HEK293 (cell line): ENCODE results near the gene HGF.

Source experiments
- ATF2 ChIP-seq: fragments of 450-650 bp; formaldehyde crosslinking; IDR thresholded peaks from 2 replicates; pipeline ENCODE4 v1.5.1; 2016; ENCODE audit warnings: missing biosample characterization, missing genetic modification characterization, low read depth
- CTCF ChIP-seq: fragments of 450-650 bp; formaldehyde crosslinking; IDR thresholded peaks from 2 replicates; pipeline ENCODE4 v1.5.1; 2016; ENCODE audit warnings: missing biosample characterization, missing genetic modification characterization
- FEZF1 ChIP-seq: fragments of 450-650 bp; formaldehyde crosslinking; IDR thresholded peaks from 2 replicates; pipeline ENCODE4 v1.5.1; 2016; ENCODE audit warnings: missing biosample characterization, missing genetic modification characterization
- KLF8 ChIP-seq: fragments of 450-650 bp; formaldehyde crosslinking; IDR thresholded peaks from 2 replicates; pipeline ENCODE4 v1.5.1; 2016; ENCODE audit warnings: missing biosample characterization, missing genetic modification characterization
- KLF9 ChIP-seq: fragments of 450-650 bp; formaldehyde crosslinking; IDR thresholded peaks from 2 replicates; pipeline ENCODE4 v1.5.1; 2016; ENCODE audit warnings: missing biosample characterization, missing genetic modification characterization, low read depth
- MYNN ChIP-seq: fragments of 450-650 bp; formaldehyde crosslinking; IDR thresholded peaks from 2 replicates; pipeline ENCODE4 v1.5.1; 2016; ENCODE audit warnings: missing biosample characterization, missing genetic modification characterization, borderline replicate concordance
- OVOL3 ChIP-seq: fragments of 450-650 bp; formaldehyde crosslinking; IDR thresholded peaks from 2 replicates; pipeline ENCODE4 v1.5.1; 2016; ENCODE audit warnings: missing biosample characterization, missing genetic modification characterization
- PRDM4 ChIP-seq: fragments of 450-650 bp; formaldehyde crosslinking; IDR thresholded peaks from 2 replicates; pipeline ENCODE4 v1.5.1; 2017; ENCODE audit warnings: missing biosample characterization, missing genetic modification characterization
- PRDM6 ChIP-seq: fragments of 450-650 bp; formaldehyde crosslinking; IDR thresholded peaks from 2 replicates; pipeline ENCODE4 v1.5.1; 2017; ENCODE audit warnings: missing biosample characterization, missing genetic modification characterization
- TCF7L2 ChIP-seq: IDR thresholded peaks from 2 replicates; pipeline ENCODE4 v1.6.1; 2011; ENCODE audit warnings: low read depth, mild to moderate bottlenecking, inconsistent platforms, low read length, moderate library complexity, borderline replicate concordance
- ZBTB26 ChIP-seq: fragments of 450-650 bp; formaldehyde crosslinking; optimal IDR thresholded peaks from 2 replicates; pipeline ENCODE3; 2016; ENCODE audit warnings: missing biosample characterization, mild to moderate bottlenecking, missing genetic modification characterization
- ZBTB7A ChIP-seq: fragments of 450-650 bp; formaldehyde crosslinking; IDR thresholded peaks from 2 replicates; pipeline ENCODE4 v1.5.1; 2016; ENCODE audit warnings: low read depth, missing biosample characterization, missing genetic modification characterization
- ZFHX2 ChIP-seq: fragments of 450-650 bp; formaldehyde crosslinking; conservative IDR thresholded peaks from 2 replicates; pipeline ENCODE4 v1.5.1; 2016; ENCODE audit warnings: missing biosample characterization, missing genetic modification characterization
- ZFP69B ChIP-seq: fragments of 450-650 bp; formaldehyde crosslinking; IDR thresholded peaks from 2 replicates; pipeline ENCODE4 v1.5.1; 2016; ENCODE audit warnings: missing biosample characterization, missing genetic modification characterization
- ZNF114 ChIP-seq: fragments of 450-650 bp; formaldehyde crosslinking; IDR thresholded peaks from 2 replicates; pipeline ENCODE4 v1.5.0; 2017; ENCODE audit warnings: missing biosample characterization, missing genetic modification characterization
- ZNF121 ChIP-seq: fragments of 450-650 bp; formaldehyde crosslinking; IDR thresholded peaks from 2 replicates; pipeline ENCODE4 v1.5.1; 2016; ENCODE audit warnings: missing biosample characterization, missing genetic modification characterization
- ZNF132 ChIP-seq: fragments of 450-650 bp; formaldehyde crosslinking; IDR thresholded peaks from 2 replicates; pipeline ENCODE4 v1.5.1; 2017; ENCODE audit warnings: missing biosample characterization, missing genetic modification characterization, borderline replicate concordance
- ZNF157 ChIP-seq: fragments of 450-650 bp; formaldehyde crosslinking; IDR thresholded peaks from 2 replicates; pipeline ENCODE4 v1.5.1; 2016; ENCODE audit warnings: missing biosample characterization, missing genetic modification characterization
- ZNF239 ChIP-seq: fragments of 450-650 bp; formaldehyde crosslinking; IDR thresholded peaks from 2 replicates; pipeline ENCODE4 v1.5.1; 2016; ENCODE audit warnings: missing biosample characterization, missing genetic modification characterization
- ZNF311 ChIP-seq: fragments of 450-650 bp; formaldehyde crosslinking; IDR thresholded peaks from 2 replicates; pipeline ENCODE4 v1.5.1; 2017; ENCODE audit warnings: missing biosample characterization, missing genetic modification characterization, borderline replicate concordance
- ZNF48 ChIP-seq: fragments of 450-650 bp; formaldehyde crosslinking; IDR thresholded peaks from 2 replicates; pipeline ENCODE4 v1.5.1; 2016; ENCODE audit warnings: missing biosample characterization, missing genetic modification characterization
- ZNF529 ChIP-seq: fragments of 450-650 bp; formaldehyde crosslinking; IDR thresholded peaks from 2 replicates; pipeline ENCODE4 v1.5.1; 2017; ENCODE audit warnings: missing genetic modification characterization, missing biosample characterization; ENCODE audit not compliant: insufficient replicate concordance
- ZNF548 ChIP-seq: fragments of 450-650 bp; formaldehyde crosslinking; IDR thresholded peaks from 2 replicates; pipeline ENCODE4 v1.5.1; 2016; ENCODE audit warnings: missing biosample characterization, missing genetic modification characterization
- ZNF571 ChIP-seq: fragments of 450-650 bp; formaldehyde crosslinking; IDR thresholded peaks from 2 replicates; pipeline ENCODE4 v1.5.0; 2017; ENCODE audit warnings: missing biosample characterization, missing genetic modification characterization
- ZNF580 ChIP-seq: fragments of 450-650 bp; formaldehyde crosslinking; IDR thresholded peaks from 2 replicates; pipeline ENCODE4 v1.5.1; 2016; ENCODE audit warnings: missing biosample characterization, missing genetic modification characterization
- ZNF791 ChIP-seq: fragments of 450-650 bp; formaldehyde crosslinking; IDR thresholded peaks from 2 replicates; pipeline ENCODE4 v1.5.1; 2016; ENCODE audit warnings: missing biosample characterization, missing genetic modification characterization
- ZSCAN23 ChIP-seq: fragments of 450-650 bp; formaldehyde crosslinking; IDR thresholded peaks from 2 replicates; pipeline ENCODE4 v1.5.1; 2016; ENCODE audit warnings: missing biosample characterization, missing genetic modification characterization
- ZSCAN30 ChIP-seq: fragments of 450-650 bp; IDR thresholded peaks from 2 replicates; pipeline ENCODE4 v1.5.1; 2018; ENCODE audit warnings: missing biosample characterization, mild to moderate bottlenecking, missing genetic modification characterization, moderate library complexity
- ZSCAN4 ChIP-seq: fragments of 450-650 bp; formaldehyde crosslinking; IDR thresholded peaks from 2 replicates; pipeline ENCODE4 v1.5.1; 2017; ENCODE audit warnings: missing biosample characterization, missing genetic modification characterization
- ZXDB ChIP-seq: fragments of 450-650 bp; formaldehyde crosslinking; IDR thresholded peaks from 2 replicates; pipeline ENCODE4 v1.5.1; 2016; ENCODE audit warnings: missing biosample characterization, missing genetic modification characterization

HGF gene

GRCh38 chr7:81684514-81685269, 85.2 kb downstream of the HGF start (continued):
- no peak for TF ChIP-seq ZBTB26 (tag by site-specific recombination)
- peak; percentile 43 for TF ChIP-seq PRDM6 (tag by site-specific recombination)
- no peak for TF ChIP-seq OVOL3 (tag by site-specific recombination)
- TF ChIP-seq KLF8 = 0 out of 2 replicates have a peak, but pooled peaks have one; percentile 39
- no peak for TF ChIP-seq ZSCAN4 (tag by site-specific recombination)
- no peak for TF ChIP-seq ZNF157 (tag by site-specific recombination)
- TF ChIP-seq PRDM4 (tag by site-specific recombination) = 0 out of 2 replicates have a peak, but pooled peaks have one; percentile 23
- no peak for TF ChIP-seq KLF9 (tag by site-specific recombination)
- TF ChIP-seq ZNF548 = no peak
- no peak for TF ChIP-seq ZNF580 (tag by site-specific recombination)
- TF ChIP-seq ZFP69B (tag by site-specific recombination) = 0 out of 2 replicates have a peak, but pooled peaks have one; percentile 35
- no peak for TF ChIP-seq MYNN (tag by site-specific recombination)
- no peak for TF ChIP-seq ZNF239
- TF ChIP-seq ZNF311 (tag by site-specific recombination) = no peak
- no peak for TF ChIP-seq ZNF791 (tag by site-specific recombination)
- TF ChIP-seq CTCF (tag by site-specific recombination) = no peak
- 0 out of 2 replicates have a peak, but pooled peaks have one; percentile 39 for TF ChIP-seq ZXDB (tag by site-specific recombination)
- peak; percentile 62 for TF ChIP-seq ATF2 (tag by site-specific recombination)
- no peak for TF ChIP-seq ZNF571
- TF ChIP-seq ZSCAN30 (tag by site-specific recombination) = no peak
- TF ChIP-seq TCF7L2 = no peak
- no peak for TF ChIP-seq ZFHX2 (tag by site-specific recombination)
- TF ChIP-seq ZNF529 (tag by site-specific recombination) = no peak
- TF ChIP-seq ZNF114 (tag by site-specific recombination) = no peak
- TF ChIP-seq ZNF121 (tag by site-specific recombination) = no peak
- TF ChIP-seq ZBTB7A (tag by site-specific recombination) = no peak
- TF ChIP-seq ZNF132 (tag by site-specific recombination) = no peak
- peak; percentile 27; the same call in 1 of the 2 replicates for TF ChIP-seq FEZF1 (tag by site-specific recombination)
- no peak for TF ChIP-seq ZNF48 (tag by site-specific recombination)
- no peak for TF ChIP-seq ZSCAN23 (tag by site-specific recombination)
